H1 (cell line): ENCODE results near the gene CFAP92. TPM values are rescaled to one million over a fixed set of nuclear protein-coding genes. Genes with fewer than 3 reads are reported as not detected.

ENCODE experiments used
- CTCF ChIA-PET: fragments of 300-600 bp; sonication (Branson Sonifier 250); formaldehyde crosslinking; loops from one replicate; lab custom pipeline; 2021; ENCODE audit not compliant: partially characterized antibody; lab: Charles Lee
- POLR2A ChIA-PET: fragments of 300-600 bp; sonication (Branson Sonifier 250); formaldehyde crosslinking; loops from one replicate; lab custom pipeline; 2021; ENCODE audit warnings: inconsistent platforms; ENCODE audit not compliant: partially characterized antibody; lab: Charles Lee
- DNase-seq, 2 experiments: peaks; one replicate each; pipeline versions ENCODE4 v3.0.0 to v3.0.0-alpha.2; 2010 to 2022; ENCODE audit warnings: low spot score in 2 of 2, low read depth in 1 of 2, mixed read lengths in 1 of 2
- FAIRE-seq: peaks from 2 replicates; lab custom pipeline; 2011; peaks lifted over from hg19 to GRCh38; lab: Jason Lieb, UNC
- H2AFZ ChIP-seq: 2 replicates; pipeline ENCODE4 v1.8.1; 2012; ENCODE audit warnings: low read length, inconsistent platforms
- H2AK5ac ChIP-seq: 2 replicates; pipeline ENCODE4 v1.6.1; 2013; ENCODE audit warnings: low read depth, low read length
- H2BK120ac ChIP-seq: replicated peaks from 2 replicates; pipeline ENCODE3; 2013; ENCODE audit warnings: low read depth, low read length, inconsistent platforms
- H2BK12ac ChIP-seq: 2 replicates; pipeline ENCODE4 v1.6.1; 2013; ENCODE audit warnings: low read depth, low read length
- H2BK15ac ChIP-seq: 2 replicates; pipeline ENCODE4 v1.6.1; 2013; ENCODE audit warnings: low read length
- H2BK20ac ChIP-seq: 2 replicates; pipeline ENCODE4 v1.6.1; 2013; ENCODE audit warnings: low read length
- H2BK5ac ChIP-seq: 2 replicates; pipeline ENCODE4 v1.6.1; 2013; ENCODE audit warnings: low read depth, low read length
- H3K14ac ChIP-seq: 2 replicates; pipeline ENCODE4 v1.6.1; 2013; ENCODE audit warnings: inconsistent platforms; ENCODE audit not compliant: insufficient read length
- H3K18ac ChIP-seq: 2 replicates; pipeline ENCODE4 v1.6.1; 2013; ENCODE audit warnings: low read length; ENCODE audit errors: extremely low read depth
- H3K23ac ChIP-seq: 2 replicates; pipeline ENCODE4 v1.6.1; 2013; ENCODE audit warnings: inconsistent platforms; ENCODE audit not compliant: insufficient read length
- H3K23me2 ChIP-seq: 2 replicates; pipeline ENCODE4 v1.6.1; 2013; ENCODE audit warnings: low read depth, low read length
- H3K27ac ChIP-seq: 2 replicates; pipeline ENCODE4 v1.6.1; 2011; ENCODE audit warnings: low read depth, low read length, inconsistent platforms
- H3K27me3 ChIP-seq, 4 experiments: replicated peaks in 1 of 4; 1 replicate in 1 of 4; 2 replicates in 3 of 4; pipeline versions ENCODE4 v1.6.1 to v1.8.1; 2011 to 2013; ENCODE audit warnings: low read length in 3 of 4, mild to moderate bottlenecking in 3 of 4, inconsistent platforms in 2 of 4, mixed read lengths in 2 of 4, moderate library complexity in 1 of 4; ENCODE audit not compliant: control insufficient read depth in 3 of 4, insufficient read depth in 3 of 4; ENCODE audit errors: extremely low read depth in 1 of 4
- H3K36me3 ChIP-seq, 4 experiments: 2 replicates each; pipeline versions ENCODE4 v1.6.1 to v1.8.1; 2011 to 2013; ENCODE audit warnings: mild to moderate bottlenecking in 4 of 4, low read length in 3 of 4, moderate library complexity in 2 of 4, control low read depth in 1 of 4, inconsistent platforms in 1 of 4; ENCODE audit not compliant: insufficient read depth in 4 of 4, control insufficient read depth in 2 of 4
- H3K4ac ChIP-seq: replicated peaks from 2 replicates; pipeline ENCODE3; 2013; ENCODE audit warnings: low read length, low read depth, mixed read lengths, inconsistent platforms; ENCODE audit not compliant: insufficient read length
- H3K4me1 ChIP-seq, 4 experiments: replicated peaks in 1 of 4; 1 replicate in 1 of 4; 2 replicates in 3 of 4; pipeline versions ENCODE4 v1.6.1 to v1.8.1; 2011 to 2013; ENCODE audit warnings: low read length in 3 of 4, inconsistent platforms in 2 of 4, mixed read lengths in 1 of 4; ENCODE audit not compliant: insufficient read depth in 4 of 4, control insufficient read depth in 3 of 4
- H3K4me2 ChIP-seq, 2 experiments: 2 replicates each; pipeline versions ENCODE4 v1.6.1 to v1.8.1; 2011 to 2013; ENCODE audit warnings: low read depth in 2 of 2, low read length in 2 of 2, control low read depth in 1 of 2, inconsistent platforms in 1 of 2, mild to moderate bottlenecking in 1 of 2; ENCODE audit not compliant: insufficient read depth in 1 of 2
- H3K4me3 ChIP-seq, 4 experiments: fragments of 200-600, 300-600 bp in 1 of 4; sonication (generic), shearing (Covaris generic), sonication (Bioruptor Twin) in 1 of 4; 2 replicates each; pipeline versions ENCODE4 v1.5.1 to v1.8.1; 2011 to 2016; ENCODE audit warnings: low read length in 4 of 4, low read depth in 3 of 4, control low read depth in 2 of 4, inconsistent platforms in 2 of 4, mild to moderate bottlenecking in 2 of 4, mixed read lengths in 1 of 4, moderate library complexity in 1 of 4; ENCODE audit not compliant: insufficient read depth in 2 of 4; ENCODE audit errors: extremely low read depth in 1 of 4
- H3K56ac ChIP-seq: replicated peaks from 2 replicates; pipeline ENCODE3; 2013; ENCODE audit warnings: low read depth, mild to moderate bottlenecking, mixed read lengths, low read length, inconsistent platforms; ENCODE audit not compliant: insufficient read length
- H3K79me1 ChIP-seq: 2 replicates; pipeline ENCODE4 v1.6.1; 2013; ENCODE audit warnings: low read depth, low read length, control low read depth
- H3K79me2 ChIP-seq, 2 experiments: 2 replicates each; pipeline versions ENCODE4 v1.6.1 to v1.8.1; 2012 to 2013; ENCODE audit warnings: low read length in 2 of 2, mild to moderate bottlenecking in 2 of 2, inconsistent platforms in 1 of 2; ENCODE audit not compliant: insufficient read depth in 2 of 2, control insufficient read depth in 1 of 2
- H3K9ac ChIP-seq, 4 experiments: replicated peaks in 1 of 4; 1 replicate in 1 of 4; 2 replicates in 3 of 4; pipeline versions ENCODE4 v1.6.1 to v1.8.1; 2011 to 2013; ENCODE audit warnings: low read depth in 3 of 4, low read length in 3 of 4, control low read depth in 2 of 4, mild to moderate bottlenecking in 2 of 4, moderate library complexity in 2 of 4, inconsistent platforms in 1 of 4; ENCODE audit errors: extremely low read depth in 1 of 4
- H3K9me3 ChIP-seq, 2 experiments: 2 replicates each; pipeline versions ENCODE4 v1.6.1 to v1.8.1; 2012 to 2013; ENCODE audit warnings: mild to moderate bottlenecking in 2 of 2, moderate library complexity in 2 of 2, control low read depth in 1 of 2, inconsistent platforms in 1 of 2, low read depth in 1 of 2, low read length in 1 of 2, mixed read lengths in 1 of 2; ENCODE audit not compliant: insufficient read depth in 2 of 2
- H4K20me1 ChIP-seq, 2 experiments: replicated peaks in 1 of 2; 2 replicates each; pipeline versions ENCODE3 to v1.8.1; 2011 to 2013; ENCODE audit warnings: inconsistent platforms in 2 of 2, low read length in 2 of 2, mild to moderate bottlenecking in 1 of 2; ENCODE audit not compliant: insufficient read depth in 2 of 2, control insufficient read depth in 1 of 2
- H4K5ac ChIP-seq: 2 replicates; pipeline ENCODE4 v1.6.1; 2013; ENCODE audit warnings: low read length, low read depth, mixed read lengths, inconsistent platforms; ENCODE audit not compliant: insufficient read length
- H4K8ac ChIP-seq: 2 replicates; pipeline ENCODE4 v1.8.0; 2013; ENCODE audit warnings: mild to moderate bottlenecking, moderate library complexity, low read length, inconsistent platforms; ENCODE audit not compliant: insufficient read depth; ENCODE audit errors: extremely low read depth
- H4K91ac ChIP-seq: replicated peaks from 2 replicates; pipeline ENCODE3; 2013; ENCODE audit warnings: low read length, mixed read lengths, inconsistent platforms; ENCODE audit not compliant: insufficient read length
- CBX8 ChIP-seq: fragments of 300-800, 300-1000 bp; sonication (generic); IDR thresholded peaks from 2 replicates; pipeline ENCODE4 v1.7.1; 2016; ENCODE audit warnings: low read depth, low read length, borderline replicate concordance
- CHD1 ChIP-seq: IDR thresholded peaks from 2 replicates; pipeline ENCODE4 v1.6.1; 2012; ENCODE audit warnings: low read depth, low read length, improper control_type of control experiment
- EP300 ChIP-seq, 2 experiments: IDR thresholded peaks; 1 replicate in 1 of 2; 2 replicates in 1 of 2; pipeline ENCODE4 v1.6.1; 2011 to 2012; ENCODE audit warnings: low read depth in 2 of 2, low read length in 2 of 2, mild to moderate bottlenecking in 2 of 2, borderline replicate concordance in 1 of 2, inconsistent platforms in 1 of 2, moderate library complexity in 1 of 2
- FOSL1 ChIP-seq: IDR thresholded peaks from 2 replicates; pipeline ENCODE4 v1.6.1; 2011; ENCODE audit warnings: mild to moderate bottlenecking, low read depth, low read length, moderate library complexity; ENCODE audit not compliant: insufficient read depth
- KDM4A ChIP-seq: IDR thresholded peaks from one replicate; pipeline ENCODE4 v1.7.1; 2012; ENCODE audit warnings: low read depth, mild to moderate bottlenecking, moderate library complexity, low read length, inconsistent platforms; ENCODE audit not compliant: severe bottlenecking
- NRF1 ChIP-seq: IDR thresholded peaks from 2 replicates; pipeline ENCODE4 v1.6.1; 2011; ENCODE audit warnings: mild to moderate bottlenecking, low read depth, low read length, improper control_type of control experiment
- SAP30 ChIP-seq: fragments of 300-600 bp; sonication (generic); IDR thresholded peaks from 2 replicates; pipeline ENCODE4 v1.7.1; 2012; ENCODE audit warnings: low read length, moderate library complexity, mild to moderate bottlenecking, inconsistent platforms; ENCODE audit not compliant: insufficient read depth, insufficient replicate concordance
- TCF12 ChIP-seq: IDR thresholded peaks from 2 replicates; pipeline ENCODE4 v1.6.1; 2011; ENCODE audit warnings: low read depth, mild to moderate bottlenecking, low read length
- ZNF274 ChIP-seq: IDR thresholded peaks from 2 replicates; pipeline ENCODE4 v1.7.0; 2012; ENCODE audit warnings: low read length, borderline replicate concordance; ENCODE audit errors: extremely low read depth
- WGBS, 2 experiments: shearing (Covaris generic) in 1 of 2; methylation state at CpG; one replicate each; pipeline versions ENCODE4 v1.1.6 to v1.1.7; 2013 to 2015; ENCODE audit warnings: low lambda C conversion rate in 2 of 2, mixed read lengths in 2 of 2, inconsistent platforms in 1 of 2, low coverage in 1 of 2, missing lambda C conversion rate in 1 of 2; ENCODE audit not compliant: insufficient replicate concordance in 2 of 2, insufficient coverage in 1 of 2, insufficient read length in 1 of 2; ENCODE audit errors: extremely low coverage in 1 of 2, missing lambda C conversion rate in 1 of 2; 5-methylcytosine and 5-hydroxymethylcytosine counted together
- polyA plus RNA-seq, 7 experiments: library from polyadenylated mRNA; depleted of rRNA in 3 of 7; stranded (reverse) in 5 of 7; unstranded in 2 of 7; fragments of >200 nt in 5 of 7; fragments of 200-250 nt in 2 of 7; gene quantifications; 1 replicate in 5 of 7; 2 replicates in 1 of 7; 4 replicates in 1 of 7; pipeline versions ENCODE4 v1.2.1 to v1.2.3, GENCODE V29; 2011 to 2013; ENCODE audit warnings: missing spikeins in 2 of 7, mixed read lengths in 2 of 7
- total RNA-seq: library from RNA; stranded (reverse); fragmentation: NEBNext Ultra II Directional; extraction: Animal tissue kit (Norgen Biotek cat#: 25700); gene quantifications from 2 replicates; pipeline ENCODE4 v1.2.1, GENCODE V29; 2021
- TF ChIP-seq, protein P1 (sequence below), 3 experiments: IDR thresholded peaks; 1 replicate in 2 of 3; 2 replicates in 1 of 3; pipeline versions ENCODE4 v1.5.1 to v1.6.1; 2011; ENCODE audit warnings: low read length in 3 of 3, mild to moderate bottlenecking in 3 of 3, inconsistent platforms in 2 of 3, low read depth in 1 of 3, moderate library complexity in 1 of 3; ENCODE audit not compliant: insufficient read depth in 1 of 3; ENCODE audit errors: control extremely low read depth in 1 of 3

The CFAP92 gene
- total and polyA plus RNA-seq, 2 of the 8 experiments (the other 6 are each of a cell fraction or from before 2014, with no cell fraction given), result 0.77 to 2.0 TPM

DNA sequence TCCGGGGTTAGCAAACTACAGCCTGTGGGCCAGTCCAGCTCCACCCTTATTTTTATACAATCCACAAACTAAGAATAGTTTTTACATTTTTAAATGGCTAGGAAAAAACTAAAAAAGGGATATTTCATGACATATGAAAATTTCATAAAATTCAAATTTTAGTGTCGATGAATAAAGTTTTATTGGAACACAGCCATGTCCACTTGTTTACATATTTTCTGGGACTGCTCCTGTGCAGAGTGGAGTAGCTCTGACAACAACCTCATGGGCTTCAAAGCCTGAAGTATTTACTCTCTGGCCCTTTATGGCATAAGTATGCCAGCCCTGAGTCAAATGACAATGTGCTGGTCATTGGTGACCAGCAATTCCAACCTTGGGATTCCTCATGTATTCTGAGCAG lies 24.4 kb upstream of the CFAP92 start:
- H3K23ac ChIP-seq, result no peak overlapping the region
- H3K79me2 ChIP-seq, result no peaks in the 10 kb centered on the region
- H4K8ac ChIP-seq, result no peak overlapping the region
- H3K18ac ChIP-seq, result no peak overlapping the region
- no peaks in the 10 kb centered on the region for H3K79me1 ChIP-seq
- H2BK120ac ChIP-seq, result no peak overlapping the region
- no peak overlapping the region for H3K4ac ChIP-seq
- H3K14ac ChIP-seq, result no peak overlapping the region
- H3K23me2 ChIP-seq, result no peaks in the 10 kb centered on the region
- no peak overlapping the region for H3K56ac ChIP-seq
- H2BK20ac ChIP-seq, result no peak overlapping the region
- 82% methylated on average over 2 of the region's 2 CpGs; no CpG with 5 or more reads in 1 of the 2 experiments for whole genome bisulfite sequencing, 2 experiments
- H3K27ac ChIP-seq, result no peak overlapping the region
- FAIRE-seq (no peak), DNase-seq (no peak)
- H3K9ac ChIP-seq, result no peak overlapping the region
- no peak overlapping the region for H2AFZ ChIP-seq
- H2BK12ac ChIP-seq, result no peak overlapping the region
- POLR2A ChIA-PET, result no interaction called here
- no peak overlapping the region for H3K4me3 ChIP-seq
- H4K5ac ChIP-seq, result no peak overlapping the region
- no peak overlapping the region for H2BK15ac ChIP-seq
- H2BK5ac ChIP-seq, result no peak overlapping the region
- no peak overlapping the region for H3K4me2 ChIP-seq
- peaks cover 0 to 7% (median 1%) of the 10 kb centered on the region in 4 experiments; a peak in 2 of 7 replicates for H3K4me1 ChIP-seq
- no peak overlapping the region for H4K91ac ChIP-seq
- H2AK5ac ChIP-seq, result no peak overlapping the region
- H3K27me3 ChIP-seq, result peaks cover 0 to 4% (median 0%) of the 10 kb centered on the region in 4 experiments; a peak in 1 of 7 replicates
- no peaks in the 10 kb centered on the region for H3K36me3 ChIP-seq
- no peak for TF ChIP-seq KDM4A
- TF ChIP-seq TCF12, result no peak
- TF ChIP-seq CHD1, result no peak
- no peak for TF ChIP-seq CBX8
- no peak for TF ChIP-seq NRF1
- TF ChIP-seq EP300 (IDR thresholded peaks at IDR 0.05; ENCODE audit: borderline replicate concordance in 1 of 2, low read depth in 2 of 2, low read length in 2 of 2), result no peak
- TF ChIP-seq ZNF274, result no peak
- no peak for TF ChIP-seq SAP30
- no peak for TF ChIP-seq FOSL1
- TF ChIP-seq, protein P1, sequence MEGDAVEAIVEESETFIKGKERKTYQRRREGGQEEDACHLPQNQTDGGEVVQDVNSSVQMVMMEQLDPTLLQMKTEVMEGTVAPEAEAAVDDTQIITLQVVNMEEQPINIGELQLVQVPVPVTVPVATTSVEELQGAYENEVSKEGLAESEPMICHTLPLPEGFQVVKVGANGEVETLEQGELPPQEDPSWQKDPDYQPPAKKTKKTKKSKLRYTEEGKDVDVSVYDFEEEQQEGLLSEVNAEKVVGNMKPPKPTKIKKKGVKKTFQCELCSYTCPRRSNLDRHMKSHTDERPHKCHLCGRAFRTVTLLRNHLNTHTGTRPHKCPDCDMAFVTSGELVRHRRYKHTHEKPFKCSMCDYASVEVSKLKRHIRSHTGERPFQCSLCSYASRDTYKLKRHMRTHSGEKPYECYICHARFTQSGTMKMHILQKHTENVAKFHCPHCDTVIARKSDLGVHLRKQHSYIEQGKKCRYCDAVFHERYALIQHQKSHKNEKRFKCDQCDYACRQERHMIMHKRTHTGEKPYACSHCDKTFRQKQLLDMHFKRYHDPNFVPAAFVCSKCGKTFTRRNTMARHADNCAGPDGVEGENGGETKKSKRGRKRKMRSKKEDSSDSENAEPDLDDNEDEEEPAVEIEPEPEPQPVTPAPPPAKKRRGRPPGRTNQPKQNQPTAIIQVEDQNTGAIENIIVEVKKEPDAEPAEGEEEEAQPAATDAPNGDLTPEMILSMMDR (IDR thresholded peaks at IDR 0.05; ENCODE audit: control extremely low read depth in 1 of 3, insufficient read depth in 1 of 3, low read depth in 1 of 3, low read length in 3 of 3), result no peak
- no peaks in the 10 kb centered on the region for H3K9me3 ChIP-seq
- CTCF ChIA-PET, result no interaction called here
- H4K20me1 ChIP-seq, result no peaks in the 10 kb centered on the region
